OCI-LY7 (cell line): Measurements from ENCODE around the gene ABHD10. TPM values are rescaled to one million over a fixed set of nuclear protein-coding genes. Genes with fewer than 3 reads are reported as not detected.

Experiments used
- BruUV-seq: library from RNA; stranded (reverse); fragments of 400-500 nt; replicated peaks from 2 replicates; lab custom pipeline; 2021; lab: Mats Ljungman, UMichigan
- CTCF ChIA-PET: fragments of 300-600 bp; sonication (Branson Sonifier 250); formaldehyde crosslinking; loops from one replicate; lab custom pipeline; 2022; ENCODE audit warnings: antibody characterized with exemption; ENCODE audit not compliant: unreplicated experiment; lab: Charles Lee
- POLR2A ChIA-PET: fragments of 300-600 bp; sonication (Branson Sonifier 250); formaldehyde crosslinking; loops from one replicate; lab custom pipeline; 2022; ENCODE audit warnings: antibody characterized with exemption; lab: Charles Lee
- DNase-seq: peaks from one replicate; pipeline ENCODE4 v3.0.0-alpha.2; 2015; ENCODE audit warnings: low spot score
- H2AFZ ChIP-seq: fragments of 200-600 bp; sonication (generic), shearing (Covaris generic); 2 replicates; pipeline ENCODE4 v1.6.1; 2014; ENCODE audit warnings: mild to moderate bottlenecking, antibody characterized with exemption, low read length, moderate library complexity
- H3K27ac ChIP-seq: fragments of 200-600 bp; sonication (generic); 2 replicates; pipeline ENCODE4 v1.5.1; 2014; ENCODE audit warnings: mixed run types, low read depth, mild to moderate bottlenecking, moderate library complexity, low read length, inconsistent platforms; ENCODE audit not compliant: poor library complexity, severe bottlenecking
- H3K36me3 ChIP-seq: fragments of 200-600 bp; sonication (generic); 2 replicates; pipeline ENCODE4 v1.6.1; 2014; ENCODE audit warnings: mild to moderate bottlenecking, antibody characterized with exemption, low read length, moderate library complexity, mixed read lengths; ENCODE audit not compliant: insufficient read depth
- H3K4me1 ChIP-seq: fragments of 200-600 bp; sonication (generic); 2 replicates; pipeline ENCODE4 v1.5.1; 2014; ENCODE audit warnings: mild to moderate bottlenecking, low read length; ENCODE audit not compliant: insufficient read depth, poor library complexity, severe bottlenecking
- H3K4me2 ChIP-seq: fragments of 200-600 bp; sonication (generic); 2 replicates; pipeline ENCODE4 v1.6.1; 2014; ENCODE audit warnings: mild to moderate bottlenecking, low read length
- H3K4me3 ChIP-seq: fragments of 200-600 bp; sonication (generic); 2 replicates; pipeline ENCODE4 v1.5.1; 2014; ENCODE audit warnings: mild to moderate bottlenecking, low read depth, low read length; ENCODE audit not compliant: poor library complexity, severe bottlenecking
- H3K79me2 ChIP-seq: fragments of 200-600 bp; sonication (generic); 2 replicates; pipeline ENCODE4 v1.6.1; 2016; ENCODE audit warnings: low read depth, mild to moderate bottlenecking, low read length, moderate library complexity, mixed read lengths; ENCODE audit not compliant: insufficient read depth
- H3K9me2 ChIP-seq: fragments of 200-600 bp; sonication (generic); 2 replicates; pipeline ENCODE4 v1.6.1; 2016; ENCODE audit warnings: mild to moderate bottlenecking, low read length, mixed read lengths; ENCODE audit not compliant: insufficient read depth
- H3K9me3 ChIP-seq: fragments of 200-600 bp; sonication (generic); 2 replicates; pipeline ENCODE4 v1.6.1; 2014; ENCODE audit warnings: mild to moderate bottlenecking, mixed run types, low read length, mixed read lengths
- H4K20me1 ChIP-seq: fragments of 200-600 bp; sonication (generic); 2 replicates; pipeline ENCODE4 v1.6.1; 2014; ENCODE audit warnings: mild to moderate bottlenecking, antibody characterized with exemption, low read length, moderate library complexity, mixed read lengths; ENCODE audit not compliant: insufficient read depth
- EZH2phosphoT487 ChIP-seq: fragments of 200-600 bp; sonication (generic); IDR thresholded peaks from 2 replicates; pipeline ENCODE4 v1.6.1; 2018; ENCODE audit warnings: low read depth, borderline replicate concordance, mild to moderate bottlenecking, mixed run types, antibody characterized with exemption, low read length, moderate library complexity, mixed read lengths
- intact Hi-C: fragments of 100-400 bp; cut with micrococcal nuclease; formaldehyde crosslinking; loops from one replicate; pipeline ENCODE4 v1.10.0; 2022; ENCODE audit not compliant: unreplicated experiment
- total RNA-seq, 2 experiments: library from RNA; depleted of rRNA in 1 of 2; stranded (reverse); fragments of >200 nt in 1 of 2; shearing (Covaris generic) in 1 of 2; gene quantifications; 2 replicates each; pipeline ENCODE4 v1.2.3, GENCODE V29; 2014 to 2022
- TF ChIP-seq, protein P1 (sequence below): fragments of 200-600 bp; sonication (generic); conservative IDR thresholded peaks from 2 replicates; pipeline ENCODE4 v1.5.1; 2014; ENCODE audit warnings: mild to moderate bottlenecking, antibody characterized with exemption, low read length, moderate library complexity, mixed read lengths

ABHD10 gene
- total RNA-seq, 2 experiments from 2014 or later: 40.8 to 46.5 TPM

- Histone ChIP-seq H3K9me2 (no peaks in the 10 kb centered on the region), H2AFZ (no peak overlapping the region), H3K36me3 (no peaks in the 10 kb centered on the region), H3K4me2 (no peak overlapping the region), H3K9me3 (no peaks in the 10 kb centered on the region), H3K27ac (no peak overlapping the region), H3K4me3 (no peak overlapping the region), H4K20me1 (no peaks in the 10 kb centered on the region), H3K4me1 (peaks cover 1% of the 10 kb centered on the region), H3K79me2 (no peaks in the 10 kb centered on the region)
- no TSS peak for BruUV-seq
- intact Hi-C loops: no loop called here
- DNase-seq: no peak
- CTCF ChIA-PET: no interaction called here
- POLR2A ChIA-PET: interaction anchor here (1.0 to 2.1 kb wide), 3 partner anchors 12 to 18 kb away, joined by 3 to 7 read pairs (median 4); no protein-coding TSS in a partner anchor
- no peak for TF ChIP-seq EZH2phosphoT487
- TF ChIP-seq, protein P1, sequence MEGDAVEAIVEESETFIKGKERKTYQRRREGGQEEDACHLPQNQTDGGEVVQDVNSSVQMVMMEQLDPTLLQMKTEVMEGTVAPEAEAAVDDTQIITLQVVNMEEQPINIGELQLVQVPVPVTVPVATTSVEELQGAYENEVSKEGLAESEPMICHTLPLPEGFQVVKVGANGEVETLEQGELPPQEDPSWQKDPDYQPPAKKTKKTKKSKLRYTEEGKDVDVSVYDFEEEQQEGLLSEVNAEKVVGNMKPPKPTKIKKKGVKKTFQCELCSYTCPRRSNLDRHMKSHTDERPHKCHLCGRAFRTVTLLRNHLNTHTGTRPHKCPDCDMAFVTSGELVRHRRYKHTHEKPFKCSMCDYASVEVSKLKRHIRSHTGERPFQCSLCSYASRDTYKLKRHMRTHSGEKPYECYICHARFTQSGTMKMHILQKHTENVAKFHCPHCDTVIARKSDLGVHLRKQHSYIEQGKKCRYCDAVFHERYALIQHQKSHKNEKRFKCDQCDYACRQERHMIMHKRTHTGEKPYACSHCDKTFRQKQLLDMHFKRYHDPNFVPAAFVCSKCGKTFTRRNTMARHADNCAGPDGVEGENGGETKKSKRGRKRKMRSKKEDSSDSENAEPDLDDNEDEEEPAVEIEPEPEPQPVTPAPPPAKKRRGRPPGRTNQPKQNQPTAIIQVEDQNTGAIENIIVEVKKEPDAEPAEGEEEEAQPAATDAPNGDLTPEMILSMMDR: no peak
Measured at GRCh38 chr3:112004187-112004586, 25.4 kb downstream of the ABHD10 start.

DNA sequence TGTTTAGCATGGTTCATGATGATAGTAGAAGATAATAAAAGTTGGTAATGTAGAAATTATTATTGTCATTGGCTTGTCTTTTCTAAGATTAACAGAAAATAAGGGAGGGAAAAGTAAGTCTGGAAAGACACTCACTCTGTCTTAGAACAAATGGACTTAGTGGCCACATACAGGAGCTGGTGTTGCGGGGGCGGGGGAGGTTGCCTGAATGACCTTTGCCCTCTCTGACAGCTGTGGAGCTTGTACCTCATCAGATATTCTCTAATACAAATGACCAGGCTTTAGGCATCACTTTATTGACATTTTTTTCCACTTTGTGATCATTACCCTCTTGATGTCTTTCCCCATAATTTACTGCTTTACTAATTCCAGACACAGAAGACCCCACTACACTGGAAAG is 25.8 kb downstream of the ABHD10 start:
- H3K4me1 ChIP-seq: no peaks in the 10 kb centered on the region
- H3K27ac ChIP-seq: no peak overlapping the region
- no TSS peak for BruUV-seq
- intact Hi-C loops: no loop called here
- ChIA-PET CTCF (no interaction called here), POLR2A (interaction anchor here (1.0 to 2.1 kb wide), 3 partner anchors 13 to 18 kb away, joined by 3 to 7 read pairs (median 4); no protein-coding TSS in a partner anchor)
- no peak overlapping the region for H2AFZ ChIP-seq
- H3K4me3 ChIP-seq: no peak overlapping the region
- no peak for TF ChIP-seq EZH2phosphoT487
- TF ChIP-seq, protein P1: no peak
- no peaks in the 10 kb centered on the region for H3K9me3 ChIP-seq
- H3K9me2 ChIP-seq: no peaks in the 10 kb centered on the region
- H3K36me3 ChIP-seq: no peaks in the 10 kb centered on the region
- no peaks in the 10 kb centered on the region for H4K20me1 ChIP-seq
- H3K79me2 ChIP-seq: no peaks in the 10 kb centered on the region
- DNase-seq: no peak
- H3K4me2 ChIP-seq: no peak overlapping the region

DNA sequence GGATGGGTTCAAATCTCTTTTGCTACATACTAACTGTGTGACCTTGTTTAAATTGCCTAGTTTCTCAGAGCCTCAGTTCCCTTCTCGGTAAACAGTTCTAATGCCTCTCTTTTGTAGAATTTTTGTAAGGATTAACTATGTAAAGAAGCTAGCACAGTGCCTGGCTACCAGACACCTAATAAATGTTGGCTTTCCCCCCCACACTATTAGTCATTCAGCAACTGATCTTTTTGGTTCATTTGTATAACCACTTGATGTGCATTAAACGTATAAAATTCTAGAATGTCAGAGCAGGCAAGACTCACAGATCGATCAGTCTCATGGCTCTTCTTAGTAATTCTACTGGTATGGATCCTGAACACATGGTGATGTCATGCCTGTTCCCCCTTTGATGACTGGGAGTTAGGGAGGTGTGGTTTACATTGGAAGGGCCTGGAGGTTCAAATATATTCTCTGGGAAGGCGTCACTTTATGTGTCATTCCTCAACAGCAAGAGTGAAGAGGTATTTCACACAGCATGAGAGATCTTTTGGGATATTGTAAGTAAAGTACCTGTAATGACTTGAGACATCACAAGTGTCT is 26.4 kb downstream of the ABHD10 start:
- no peak overlapping the region for H3K27ac ChIP-seq
- POLR2A ChIA-PET: interaction anchor here (2.1 kb wide), 1 partner anchor 13 kb away, joined by 7 read pairs; no protein-coding TSS in a partner anchor
- H3K9me3 ChIP-seq: no peaks in the 10 kb centered on the region
- no peaks in the 10 kb centered on the region for H3K4me1 ChIP-seq
- no peaks in the 10 kb centered on the region for H3K9me2 ChIP-seq
- H2AFZ ChIP-seq: no peak overlapping the region
- no peaks in the 10 kb centered on the region for H4K20me1 ChIP-seq
- CTCF ChIA-PET: no interaction called here
- no peak for TF ChIP-seq EZH2phosphoT487
- TF ChIP-seq, protein P1: no peak
- H3K4me2 ChIP-seq: no peak overlapping the region
- H3K36me3 ChIP-seq: no peaks in the 10 kb centered on the region
- BruUV-seq: no TSS peak
- H3K4me3 ChIP-seq: no peak overlapping the region
- intact Hi-C loops: no loop called here
- no peak for DNase-seq
- H3K79me2 ChIP-seq: no peaks in the 10 kb centered on the region
